ENCODE data around the gene SLC25A48.

SLC25A48 gene, protein sequence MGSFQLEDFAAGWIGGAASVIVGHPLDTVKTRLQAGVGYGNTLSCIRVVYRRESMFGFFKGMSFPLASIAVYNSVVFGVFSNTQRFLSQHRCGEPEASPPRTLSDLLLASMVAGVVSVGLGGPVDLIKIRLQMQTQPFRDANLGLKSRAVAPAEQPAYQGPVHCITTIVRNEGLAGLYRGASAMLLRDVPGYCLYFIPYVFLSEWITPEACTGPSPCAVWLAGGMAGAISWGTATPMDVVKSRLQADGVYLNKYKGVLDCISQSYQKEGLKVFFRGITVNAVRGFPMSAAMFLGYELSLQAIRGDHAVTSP

GRCh38 chr5:135834639-135835529 lies at the start of gene SLC25A48:
Gene SLC25A48, plus strand, starts transcription at chr5:135834663. Its CDS starts 185 bp downstream, at chr5:135834848.
- peak; percentile 43 for DNase-seq

- no peak for DNase-seq
Observed at GRCh38 chr5:135800656-135801055, 33.8 kb upstream of the SLC25A48 start.

DNA sequence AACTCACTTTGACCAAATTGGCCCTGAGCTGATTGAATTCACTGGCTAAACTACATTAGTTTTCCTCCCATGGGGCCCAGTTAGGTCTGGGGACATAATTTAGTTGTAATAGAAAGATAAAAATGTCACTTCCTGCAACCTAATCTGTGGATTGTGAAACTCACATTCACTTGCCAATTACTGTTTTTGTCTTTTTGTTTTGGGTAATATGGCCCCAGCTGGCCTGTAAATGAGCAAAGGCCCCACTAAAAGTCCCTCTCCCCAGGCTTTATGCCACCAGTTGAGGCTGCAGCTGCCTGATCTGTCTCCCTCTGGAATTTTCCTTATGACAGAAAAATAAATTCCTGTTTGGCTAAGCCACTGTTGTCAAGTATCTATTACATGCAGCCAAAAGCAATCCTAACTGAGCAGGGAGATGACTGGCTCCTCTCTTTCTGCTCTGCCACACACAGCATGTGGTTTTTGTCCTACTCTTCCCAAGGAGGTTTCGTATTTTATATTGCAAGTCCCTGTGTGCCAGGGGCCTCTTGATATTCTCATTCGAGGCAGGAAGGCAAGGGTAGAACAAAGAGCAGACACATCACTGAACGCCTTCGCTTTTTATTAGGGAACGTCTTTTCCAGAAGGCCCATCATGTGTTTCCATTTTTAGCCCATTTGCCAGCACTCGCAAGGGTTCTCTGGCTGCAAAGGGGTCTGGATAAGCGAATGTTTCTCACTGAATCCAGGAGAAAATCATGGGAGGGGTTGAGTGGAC lies 24.1 kb upstream of the SLC25A48 start:
- no peak for DNase-seq

DNA sequence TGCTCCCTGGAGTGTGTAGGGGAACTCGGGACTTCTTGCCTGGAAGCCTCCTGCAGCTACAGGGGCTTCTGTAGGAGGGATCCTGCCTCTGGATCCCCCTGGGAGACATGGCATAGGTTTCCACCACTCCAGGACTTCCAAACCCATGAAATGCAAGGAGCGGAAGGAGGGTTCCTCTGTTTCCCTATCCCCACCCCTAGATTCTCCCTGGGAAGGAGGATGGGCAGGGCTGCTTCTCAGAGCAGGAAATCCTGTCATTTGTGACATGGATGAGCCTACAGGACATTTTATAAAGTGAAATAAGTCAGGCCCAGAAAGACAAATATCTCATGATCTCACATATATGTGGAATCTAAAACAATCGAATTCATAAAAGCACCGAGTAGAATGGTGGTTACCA lies 23.5 kb upstream of the SLC25A48 start:
- no peak for DNase-seq

DNA sequence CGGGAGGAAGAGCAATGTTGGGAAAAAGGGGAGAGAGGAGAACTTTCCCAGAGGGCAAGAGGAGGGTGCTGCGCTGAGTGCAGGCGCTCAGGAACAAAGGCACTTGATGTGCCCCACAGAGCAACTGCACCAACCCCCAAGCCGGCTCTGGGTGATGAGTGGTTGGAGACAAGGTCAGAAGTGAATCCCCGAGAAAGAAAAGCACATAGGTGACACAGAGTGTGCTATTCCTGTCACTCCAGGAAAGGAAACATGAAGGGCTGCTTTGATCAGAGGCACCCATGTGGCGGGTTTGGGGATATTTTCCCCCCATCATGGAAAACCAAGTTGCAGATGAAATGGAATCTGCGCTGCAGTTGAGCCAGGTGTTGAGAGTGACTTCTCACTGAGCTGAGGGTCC lies 20.7 kb upstream of the SLC25A48 start:
- no peak for DNase-seq

GRCh38 chr5:135814316-135814715 lies 20.1 kb upstream of the SLC25A48 start:
- no peak for DNase-seq

- no peak for DNase-seq
Observed at GRCh38 chr5:135814812-135815211, 19.7 kb upstream of the SLC25A48 start.

DNA sequence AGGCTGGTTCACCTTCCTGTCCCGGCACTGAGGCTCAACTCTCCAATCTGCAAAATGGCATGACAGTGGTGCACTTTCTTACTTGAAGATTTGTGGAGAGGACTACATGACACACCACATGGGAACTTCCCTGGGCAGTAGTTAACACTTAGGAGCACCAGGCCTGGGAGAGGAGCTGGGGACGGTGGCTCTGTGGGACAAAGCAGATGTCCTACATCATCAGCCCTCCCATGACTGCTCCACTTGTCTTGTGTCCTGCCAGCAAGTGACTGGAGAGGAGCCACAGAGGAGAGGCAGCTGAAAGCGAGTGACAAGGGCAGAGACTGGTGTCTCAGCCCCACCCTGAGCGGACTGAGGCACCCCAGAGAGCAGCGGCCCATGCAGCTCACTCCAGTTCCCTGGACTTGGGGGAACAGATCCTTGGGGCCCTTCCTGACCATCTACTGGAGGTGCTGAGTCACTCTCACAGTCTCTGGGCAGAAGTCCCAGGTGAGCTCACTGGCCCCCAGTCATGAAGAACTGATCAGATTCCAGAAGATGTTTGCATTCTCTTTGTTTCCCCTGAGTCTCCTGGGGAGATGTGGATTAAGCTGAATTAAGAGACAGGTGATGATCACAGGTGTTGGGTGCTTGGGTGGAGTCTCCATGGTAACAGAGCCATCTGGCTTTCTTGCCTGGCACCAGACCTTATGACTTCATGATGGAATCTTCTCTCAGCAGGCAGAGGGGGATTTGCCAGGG lies 13.2 kb upstream of the SLC25A48 start:
- DNase-seq, result no peak

- no peak for DNase-seq
Observed at GRCh38 chr5:135821802-135822201, 12.7 kb upstream of the SLC25A48 start.

GRCh38 chr5:135822286-135822685 lies 12.2 kb upstream of the SLC25A48 start:
- DNase-seq, result no peak

- no peak for DNase-seq
Observed at GRCh38 chr5:135822959-135823358, 11.5 kb upstream of the SLC25A48 start.

- DNase-seq, result no peak
Observed at GRCh38 chr5:135823881-135824280, 10.6 kb upstream of the SLC25A48 start.

GRCh38 chr5:135824541-135825041 lies 9.9 kb upstream of the SLC25A48 start:
- DNase-seq, result no peak

GRCh38 chr5:135825373-135826220 lies 8.9 kb upstream of the SLC25A48 start:
- DNase-seq, result no peak

DNA sequence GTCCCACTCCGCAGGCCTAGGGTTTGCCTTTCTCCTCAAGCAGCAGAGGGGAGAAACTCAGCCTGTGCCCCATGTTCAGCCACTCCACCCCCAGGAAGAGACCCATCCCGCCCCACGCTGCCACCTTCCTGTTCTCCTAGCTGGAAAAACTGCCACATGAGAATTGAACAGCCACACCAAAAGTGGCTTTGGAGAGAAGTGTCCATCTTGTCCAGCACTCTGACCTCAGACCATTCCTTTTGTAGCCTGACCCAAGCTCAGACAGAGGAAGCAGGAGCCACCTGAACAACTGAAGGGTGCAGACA lies 8.3 kb upstream of the SLC25A48 start:
- DNase-seq, result no peak

DNA sequence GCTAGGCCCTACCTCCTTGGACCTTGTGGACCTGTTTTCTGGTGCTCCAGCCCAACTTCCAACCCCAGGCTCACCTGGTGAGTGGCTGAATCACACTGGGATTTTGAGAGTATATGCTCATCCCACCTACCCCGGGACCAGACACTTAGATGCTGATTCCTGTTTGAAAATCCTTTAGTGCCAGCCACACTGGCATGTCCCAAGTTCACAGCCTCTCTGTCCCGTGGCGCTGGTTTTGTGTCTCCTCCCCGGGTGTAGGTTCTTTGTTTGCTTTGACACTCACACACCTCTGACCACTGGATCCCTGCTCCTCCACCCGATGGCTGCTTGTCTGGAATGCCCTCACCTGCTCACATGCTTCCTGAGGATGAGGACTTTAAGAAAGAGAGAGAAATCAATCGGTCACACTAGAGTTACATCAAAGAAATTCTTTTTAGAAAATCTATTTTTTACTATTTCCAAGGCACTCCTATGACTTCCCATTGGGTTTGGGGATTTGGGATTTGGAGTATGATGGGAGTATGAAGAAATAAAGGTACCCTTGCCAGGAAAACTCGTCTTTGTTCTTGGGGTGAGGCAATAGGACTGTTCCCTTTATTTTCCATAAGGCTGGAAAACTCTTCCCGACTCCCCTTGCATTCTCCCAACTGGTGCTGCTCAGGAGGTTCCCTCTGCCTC lies 7.3 kb upstream of the SLC25A48 start:
- DNase-seq, result no peak

DNA sequence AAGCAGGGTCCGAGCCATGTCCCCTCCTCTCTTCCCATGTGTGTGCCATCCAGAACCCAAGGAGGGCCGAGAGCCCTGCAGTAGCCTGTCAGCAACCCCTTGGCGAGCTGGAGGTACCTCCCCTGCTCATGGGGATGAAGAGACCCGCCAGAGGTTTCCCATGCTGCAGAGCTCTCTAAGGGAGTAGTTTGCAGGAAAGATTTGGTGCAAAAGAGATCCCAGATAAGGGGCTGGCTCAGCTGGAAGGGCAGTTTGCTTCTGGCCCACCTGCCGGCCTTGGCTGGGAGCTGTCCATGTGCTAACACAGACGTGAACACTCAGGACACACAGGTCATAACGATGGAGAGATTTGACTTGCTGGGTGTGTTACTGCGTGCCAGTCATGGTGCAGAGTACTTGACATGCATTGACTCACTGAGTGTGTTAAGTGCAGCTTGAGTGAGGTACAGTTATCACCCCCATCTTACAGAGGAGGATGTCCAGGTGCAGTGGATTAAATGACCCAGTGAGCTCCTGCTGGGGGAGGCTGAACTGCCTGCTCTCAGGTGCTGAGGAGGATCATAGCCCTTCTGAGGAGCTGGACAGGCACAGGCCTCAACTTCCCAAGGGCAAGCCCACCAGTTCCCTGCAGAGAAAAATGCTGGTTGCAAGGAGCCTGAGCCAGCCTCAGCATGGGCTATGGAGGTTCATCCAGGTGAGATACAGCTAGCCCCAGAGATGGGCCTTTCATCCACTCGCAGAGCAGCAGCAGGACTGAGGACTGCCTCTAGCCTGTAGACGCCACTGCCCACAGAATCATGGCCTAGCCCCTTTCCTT lies 6.3 kb upstream of the SLC25A48 start:
- no peak for DNase-seq

DNA sequence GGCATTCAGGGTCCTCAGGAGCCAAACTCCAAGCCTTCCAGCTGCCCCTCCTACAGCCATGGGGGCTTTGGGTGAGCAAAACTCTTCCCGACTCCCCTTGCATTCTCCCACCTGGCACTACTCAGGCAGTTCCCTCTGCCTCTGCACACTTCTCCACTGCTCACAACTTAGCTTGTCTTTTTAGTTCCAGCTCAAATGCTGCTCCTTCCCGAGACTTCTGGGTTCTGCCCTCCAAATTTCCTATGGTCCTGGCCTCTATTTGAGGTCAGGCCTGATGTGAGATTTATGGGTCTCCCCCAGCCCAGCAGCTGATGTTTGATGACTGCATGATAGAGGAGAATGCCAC lies 5.7 kb upstream of the SLC25A48 start:
- no peak for DNase-seq

DNA sequence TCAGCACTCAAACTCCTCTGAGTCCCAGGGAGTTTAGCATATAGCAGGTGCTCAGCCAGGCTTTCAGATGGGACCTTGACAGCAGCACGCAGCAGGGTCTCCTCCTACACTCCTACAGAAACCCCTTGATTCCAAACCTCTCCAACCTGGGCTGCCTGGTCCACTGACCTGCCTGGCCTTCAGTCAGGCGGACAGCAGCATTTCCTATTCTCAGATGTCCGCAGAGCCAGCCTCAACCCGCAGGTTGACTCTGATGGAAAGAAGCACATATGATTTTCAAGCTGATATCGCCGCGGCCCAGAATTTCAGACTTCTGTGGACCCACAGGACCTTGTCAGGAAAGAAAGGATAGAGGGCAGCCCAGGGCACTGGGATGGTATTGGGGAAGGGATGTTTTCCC lies 5.3 kb upstream of the SLC25A48 start:
- no peak for DNase-seq

GRCh38 chr5:135829681-135830383 lies 4.6 kb upstream of the SLC25A48 start:
- DNase-seq, result peak; percentile 50
